Hematopoietic multipotent progenitor cell treated with erythropoietin and hydrocortisone succinate and interleukin-3 and kit ligand, for 15 days (in vitro differentiated cells): Measurements from ENCODE around the gene PRRT4.

Experiments used
- DNase-seq: peaks from one replicate; pipeline ENCODE4 v3.0.0-alpha.2; 2015; ENCODE audit warnings: low spot score

The PRRT4 gene

DNA sequence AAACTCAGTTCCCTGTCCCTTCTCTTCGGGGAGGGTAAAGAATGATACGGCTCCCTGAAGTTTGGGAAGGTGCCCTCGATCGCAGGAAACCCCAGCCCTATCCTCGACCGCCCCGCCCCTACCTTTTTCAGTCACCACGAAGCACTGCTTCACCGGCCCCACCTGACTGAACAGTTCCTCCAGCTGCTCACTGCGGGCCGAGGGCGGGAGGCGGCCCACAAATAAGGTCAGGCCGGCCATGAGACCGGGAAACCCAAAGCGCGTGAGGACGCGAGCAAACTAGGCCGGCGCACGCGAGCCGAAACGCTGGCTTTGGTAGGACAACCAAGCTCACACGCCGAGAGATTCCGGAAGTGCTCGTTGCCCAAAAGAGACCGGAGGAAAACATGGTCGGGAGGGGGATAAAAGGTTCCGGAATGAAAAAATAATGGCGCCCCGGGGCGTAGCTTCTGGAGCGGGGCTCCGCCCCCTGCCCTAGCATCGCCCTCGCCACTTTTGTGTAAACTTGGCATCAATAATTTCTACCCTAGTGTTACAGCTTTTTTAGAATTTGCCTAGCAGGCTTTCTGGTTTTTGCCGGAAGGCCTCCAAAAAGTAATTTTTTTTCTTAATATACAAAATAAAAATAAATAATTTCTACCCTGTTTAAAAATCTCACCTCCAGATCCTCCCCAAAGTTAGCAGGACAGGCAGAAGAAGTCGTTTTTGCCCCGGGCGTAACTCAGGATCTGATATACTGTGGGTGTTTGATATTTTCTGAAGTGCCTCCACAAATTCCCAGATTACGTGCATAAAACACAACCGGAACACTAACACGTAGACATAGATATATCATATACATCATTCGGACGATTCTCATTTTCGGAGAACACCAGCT lies 17.7 kb downstream of the PRRT4 start, which contains the start of gene RBM28:
TSS of gene RBM28 (minus strand) at position 355 of the 877 bp plus-strand sequence. CDS start at position 240, 115 bp downstream.
- peak; percentile 88 for DNase-seq

DNA sequence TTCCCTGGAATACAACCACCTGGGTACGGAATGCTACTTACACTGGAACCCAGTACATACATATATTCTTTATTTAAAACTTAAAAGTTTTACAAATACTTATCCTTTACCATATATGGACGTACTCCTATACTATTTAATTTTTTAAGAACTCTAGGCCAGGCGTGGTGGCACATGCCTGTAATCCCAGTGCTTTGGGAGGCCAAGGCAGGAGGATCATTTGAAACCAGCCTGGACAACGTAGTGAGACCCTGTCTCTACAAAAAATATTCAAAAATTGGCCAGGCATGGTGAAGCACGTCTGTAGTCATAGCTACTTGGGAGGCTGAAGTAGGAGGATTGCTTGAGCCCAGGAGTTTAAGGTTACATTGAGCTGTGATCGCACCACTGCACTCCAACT lies 19.8 kb downstream of the PRRT4 start:
- no peak for DNase-seq

DNA sequence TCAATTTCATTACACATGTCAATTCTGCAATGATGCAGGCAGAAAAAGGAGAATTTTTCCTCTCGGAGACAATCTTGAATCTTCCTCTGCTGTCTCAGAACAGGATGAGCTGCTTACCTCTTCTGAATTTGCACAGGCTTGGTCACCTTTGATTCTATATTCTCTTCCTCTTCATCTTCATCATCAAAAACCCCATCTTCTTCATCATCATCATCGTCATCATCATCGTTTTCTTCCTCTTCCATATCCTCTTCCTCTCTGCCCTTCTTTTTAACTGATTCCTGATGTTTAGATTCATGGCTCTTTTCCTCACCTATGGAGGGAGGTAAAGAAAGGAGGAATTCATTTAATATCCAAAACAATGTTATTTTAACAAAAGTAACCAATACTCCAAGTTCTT lies 25.8 kb downstream of the PRRT4 start:
- no peak for DNase-seq

DNA sequence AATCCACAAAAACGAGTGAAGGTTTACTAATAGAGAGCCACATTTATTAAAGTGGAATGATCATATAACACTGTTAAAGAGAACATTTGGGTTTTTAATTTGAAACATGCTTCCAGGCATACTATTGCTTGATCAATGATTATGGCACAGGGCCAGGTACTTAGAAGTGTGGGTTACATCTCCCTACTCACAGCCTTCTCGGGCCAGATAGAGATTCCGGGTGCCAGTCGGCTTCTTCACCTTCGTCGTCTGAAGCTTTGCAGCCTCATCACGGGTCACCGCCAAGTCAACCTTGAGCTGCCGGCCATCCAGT lies 37.2 kb downstream of the PRRT4 start:
- DNase-seq = no peak

DNA sequence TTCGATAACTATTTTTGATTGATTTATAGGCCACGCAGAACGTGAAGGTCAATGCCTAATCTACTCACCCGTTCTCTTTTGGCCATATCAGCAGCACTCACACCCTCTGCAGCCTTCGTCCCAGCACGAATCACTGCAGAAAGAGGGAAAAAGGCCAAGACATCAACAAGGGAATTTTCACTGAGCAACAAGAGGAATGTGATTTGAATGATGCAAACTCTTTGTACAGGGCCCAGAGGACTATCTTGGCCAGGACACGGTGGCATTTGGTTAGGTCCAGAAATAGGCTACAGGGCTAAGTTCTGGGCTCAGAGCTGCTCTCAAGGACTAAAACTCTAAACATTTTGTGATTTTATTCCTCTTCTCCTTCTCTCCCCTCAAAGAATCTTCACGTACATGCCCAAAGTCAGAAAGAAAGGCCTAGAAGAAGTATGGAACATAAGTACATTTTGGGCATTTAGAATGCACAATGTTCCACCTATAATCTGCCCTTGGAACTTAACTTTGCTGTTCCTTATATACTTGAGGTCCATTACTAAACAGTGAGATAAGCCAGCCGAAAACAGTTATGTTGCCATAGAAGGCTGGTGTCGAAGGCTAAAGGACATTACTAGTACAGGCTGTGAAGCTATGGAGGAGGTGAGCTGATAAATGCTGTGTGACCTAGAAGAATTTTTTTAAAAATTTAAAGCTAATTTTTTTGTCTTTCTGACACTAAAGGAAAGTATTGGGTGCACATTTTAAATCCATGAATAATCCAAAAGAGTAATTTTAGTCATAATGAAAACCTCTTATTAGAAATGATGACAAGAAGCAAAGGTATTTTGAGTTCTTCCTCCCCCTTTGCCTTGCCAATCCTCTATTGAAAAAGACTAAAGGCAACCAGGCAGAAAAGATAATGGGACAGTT lies 37.8 kb downstream of the PRRT4 start:
- no peak for DNase-seq

DNA sequence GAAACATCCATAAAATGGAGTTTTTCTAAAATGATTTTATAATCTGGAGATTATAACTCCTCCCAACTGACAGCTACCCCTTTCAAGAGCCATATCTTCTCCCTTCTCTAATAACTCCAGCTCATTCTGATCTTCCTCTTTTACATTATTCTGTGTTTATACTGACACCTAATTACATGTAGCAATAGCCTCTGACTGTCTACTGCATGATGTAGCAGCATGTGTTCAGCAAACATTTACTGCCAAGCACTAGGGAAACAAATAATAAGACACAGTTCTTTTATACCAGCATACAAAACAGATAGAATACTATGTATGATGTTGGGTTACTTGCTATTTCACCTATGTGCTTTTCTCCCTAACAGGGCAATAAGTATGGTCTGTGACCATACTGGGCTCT lies 38.5 kb downstream of the PRRT4 start:
- no peak for DNase-seq

DNA sequence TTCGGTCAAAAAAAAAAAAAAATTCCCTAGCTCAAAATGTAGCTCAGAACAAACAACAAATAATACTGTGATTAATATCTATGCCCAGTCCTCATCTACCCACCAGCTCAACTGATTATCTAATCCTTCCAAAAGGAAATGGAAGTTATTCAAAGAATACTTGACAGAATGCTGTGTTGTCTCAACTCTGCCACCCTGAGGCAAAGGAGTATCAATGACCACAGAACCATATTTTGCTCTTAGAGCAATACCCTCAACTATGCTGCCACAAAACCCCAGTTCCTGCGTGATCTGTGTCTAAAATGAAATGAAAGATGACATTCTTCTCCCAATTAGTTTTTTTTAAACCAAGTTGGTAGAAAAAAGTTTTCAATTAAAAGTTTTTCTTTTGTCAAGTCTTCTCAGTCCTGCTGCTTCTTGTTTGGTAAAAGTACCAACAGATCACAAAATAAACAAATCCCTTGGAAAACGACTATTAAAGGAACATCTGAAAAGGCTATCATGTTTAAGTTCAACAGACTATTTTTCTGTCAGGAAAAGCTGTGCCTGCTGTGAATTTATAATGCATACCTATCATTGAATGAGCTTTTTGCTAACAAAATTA lies 39.3 kb downstream of the PRRT4 start:
- no peak for DNase-seq

DNA sequence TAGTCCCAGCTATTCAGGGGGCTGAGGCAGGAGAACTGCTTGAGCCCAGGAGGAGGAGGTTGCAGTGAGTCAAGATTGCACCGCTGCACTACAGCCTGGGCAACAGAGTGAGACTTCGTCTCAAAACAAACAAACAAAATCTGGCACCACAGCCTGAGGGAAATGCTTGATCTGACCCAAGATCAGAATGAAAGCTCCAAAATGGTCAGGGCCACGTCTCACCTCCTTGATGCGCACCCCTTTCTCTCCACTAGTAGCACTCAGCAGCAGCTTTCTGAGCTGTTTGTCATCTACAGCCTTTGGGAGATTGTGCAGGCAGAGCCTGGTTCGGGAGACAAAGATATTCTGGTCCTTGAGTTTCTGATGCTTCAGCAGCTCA lies 40.5 kb downstream of the PRRT4 start:
- no peak for DNase-seq

DNA sequence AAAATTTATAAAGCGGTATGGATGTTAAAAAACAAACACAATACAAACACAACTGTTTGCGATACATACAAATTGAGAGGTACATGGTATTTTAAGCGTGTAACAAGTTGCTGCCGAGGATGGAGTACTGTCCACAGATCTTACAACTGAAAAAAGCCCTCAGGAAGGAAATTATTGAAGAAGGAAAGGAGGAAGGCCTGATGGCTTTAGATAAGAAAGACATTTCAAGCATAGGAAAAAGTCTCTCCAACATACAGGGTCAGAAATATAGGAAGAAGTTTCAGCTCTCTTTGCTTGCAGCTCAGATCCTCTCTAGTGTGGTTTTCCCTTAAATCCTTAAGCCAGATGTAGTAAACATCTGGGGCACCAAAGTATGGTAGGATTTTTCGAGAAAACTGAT lies 42.8 kb downstream of the PRRT4 start:
- no peak for DNase-seq

DNA sequence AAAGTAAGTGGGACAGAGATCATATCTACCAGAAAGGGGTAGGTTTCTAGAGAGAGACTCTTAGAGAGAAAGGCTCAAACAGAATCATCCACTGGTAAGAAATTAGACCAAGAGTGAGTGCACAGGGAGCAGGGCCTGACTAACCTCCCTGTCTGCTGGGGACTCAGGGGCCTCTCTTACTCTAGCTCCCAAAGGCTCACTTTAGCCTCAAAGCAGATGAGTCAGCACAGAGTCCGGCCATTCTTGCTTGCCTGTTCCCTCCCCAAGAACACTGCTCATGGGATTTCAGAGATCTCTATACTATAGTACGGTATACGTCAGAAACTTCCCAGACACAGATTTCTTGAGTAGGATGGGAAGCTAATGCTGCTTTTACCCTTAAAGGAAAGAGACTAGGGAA lies 50.5 kb downstream of the PRRT4 start:
- DNase-seq = no peak

DNA sequence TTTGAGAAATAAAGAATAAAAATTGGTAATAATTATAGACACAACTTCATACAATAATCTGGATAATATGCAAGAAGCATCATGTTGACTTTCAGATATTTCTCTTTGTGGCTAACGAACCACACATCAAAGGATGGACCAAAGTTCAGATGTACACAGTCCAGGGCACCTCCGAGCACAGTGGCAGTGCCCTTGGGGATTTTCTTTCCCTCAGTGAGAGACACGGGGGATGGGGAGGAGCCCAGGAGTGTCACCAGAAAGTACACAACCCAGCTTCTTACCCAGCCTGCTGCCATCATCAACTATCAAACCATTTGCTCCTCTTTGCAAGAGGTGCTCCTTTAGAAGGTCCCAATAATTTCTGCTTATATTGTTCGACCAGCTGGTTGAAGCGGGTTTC lies 51.0 kb downstream of the PRRT4 start:
- no peak for DNase-seq

DNA sequence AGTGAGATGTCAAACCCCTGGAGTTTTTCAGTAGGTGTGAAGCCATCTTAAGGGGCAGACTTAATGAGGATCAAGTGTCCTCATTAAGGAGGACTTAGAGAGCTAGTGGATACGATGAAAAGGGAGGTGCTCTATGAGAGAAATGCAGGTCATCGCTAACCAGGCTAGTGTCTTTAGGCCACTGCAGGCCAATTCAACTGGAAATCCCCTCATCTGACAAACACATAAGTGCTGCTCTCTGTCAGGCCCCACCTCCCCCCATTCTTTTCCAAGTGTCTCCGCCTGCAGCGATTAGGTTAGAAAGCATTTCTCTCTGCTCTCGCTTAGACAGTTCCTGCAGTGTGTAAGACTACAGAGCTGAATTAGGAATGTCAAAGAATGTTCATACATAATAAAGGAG lies 51.5 kb downstream of the PRRT4 start:
- DNase-seq = no peak

DNA sequence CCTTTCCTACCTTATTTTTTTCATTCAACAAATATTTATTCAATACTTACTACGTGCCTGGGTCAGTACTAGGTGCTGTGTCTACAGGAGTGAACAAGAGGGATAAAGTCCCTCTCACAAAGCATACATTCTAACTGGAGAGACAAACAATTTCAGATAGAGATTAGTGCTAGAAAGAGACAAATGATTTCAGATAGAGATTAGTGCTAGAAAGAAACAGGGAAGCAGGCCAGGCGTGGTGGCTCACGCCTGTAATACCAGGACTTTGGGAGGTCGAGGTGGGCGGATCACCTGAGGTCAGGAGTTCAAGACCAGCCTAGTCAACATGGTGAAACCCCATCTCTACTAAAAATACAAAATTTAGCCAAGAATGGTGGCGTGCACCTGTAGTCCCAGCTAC lies 52.4 kb downstream of the PRRT4 start:
- no peak for DNase-seq

DNA sequence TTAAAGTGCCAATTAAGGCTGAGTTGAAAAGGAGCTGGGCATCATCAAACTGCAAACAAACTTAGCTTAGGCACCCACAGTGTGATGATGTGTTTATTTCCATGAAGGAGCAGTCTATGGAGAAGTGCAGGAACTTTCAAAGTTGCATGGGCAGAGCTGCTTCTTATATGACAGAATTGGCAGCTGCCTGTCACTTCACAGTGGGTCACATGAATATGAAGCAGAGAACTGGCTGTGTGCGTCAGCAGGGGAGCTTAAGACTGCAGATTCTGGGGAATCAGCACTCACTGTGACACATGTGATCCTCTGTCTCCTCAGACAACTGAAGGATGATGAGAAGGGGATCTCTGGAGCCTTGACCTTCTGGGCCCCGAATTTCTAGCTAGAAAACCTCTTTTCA lies 54.4 kb downstream of the PRRT4 start:
- no peak for DNase-seq

DNA sequence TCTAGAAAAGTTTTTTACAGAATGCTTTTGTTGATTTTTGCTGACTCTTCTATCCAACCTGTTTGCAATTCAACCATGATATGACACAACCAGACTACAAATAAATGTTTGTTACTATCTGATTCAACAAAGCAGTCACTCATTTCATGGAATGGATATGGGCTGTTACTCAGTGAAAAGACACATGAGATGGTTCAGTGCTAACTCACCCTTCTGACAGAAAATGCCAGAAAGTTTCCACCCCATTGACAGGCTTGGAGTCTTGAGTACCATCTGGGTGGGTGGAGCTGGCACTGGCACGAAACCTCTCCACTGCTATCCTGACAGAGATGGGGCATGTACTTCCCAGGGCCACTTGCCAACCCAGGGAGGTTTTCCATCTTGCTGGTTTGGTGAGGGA lies 57.3 kb downstream of the PRRT4 start:
- no peak for DNase-seq

DNA sequence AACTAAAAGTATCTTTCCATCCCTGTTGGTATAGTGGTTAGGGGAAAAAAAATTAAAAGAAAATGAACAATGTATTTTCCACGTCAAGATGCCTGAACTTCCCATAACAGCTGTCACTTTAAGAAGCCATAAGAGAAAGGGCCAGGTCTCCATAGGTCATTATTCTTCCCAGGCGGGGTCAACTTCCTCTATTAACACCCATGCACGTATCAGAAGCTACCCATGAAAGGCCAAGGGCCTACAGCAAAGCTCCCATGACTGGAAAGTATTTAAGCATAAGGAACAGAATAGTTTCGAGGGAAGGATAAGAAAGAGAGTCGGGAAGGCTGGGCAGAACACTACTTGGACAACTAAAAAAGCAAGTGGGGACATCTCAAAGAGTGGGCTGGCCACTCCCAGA lies 57.8 kb downstream of the PRRT4 start:
- no peak for DNase-seq

DNA sequence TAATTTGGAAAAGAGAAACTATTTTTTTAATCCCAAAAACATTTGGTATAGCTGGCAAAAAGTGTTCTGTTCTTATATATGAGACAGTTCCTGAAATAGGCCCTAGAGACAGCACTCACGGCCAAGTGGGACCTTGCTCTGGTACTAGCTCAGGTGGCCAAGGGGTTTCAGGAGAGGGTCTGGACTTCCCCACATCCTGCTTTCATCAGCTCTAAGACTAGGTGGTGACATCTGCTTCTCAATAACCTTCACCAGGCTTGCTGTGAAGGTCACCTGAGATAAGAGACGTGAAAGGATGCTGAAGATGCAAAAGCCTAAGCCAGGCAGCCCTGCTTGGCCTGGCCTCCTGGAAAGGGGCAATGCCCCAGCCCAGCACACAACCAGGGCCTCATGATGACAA lies 58.4 kb downstream of the PRRT4 start:
- DNase-seq = no peak

DNA sequence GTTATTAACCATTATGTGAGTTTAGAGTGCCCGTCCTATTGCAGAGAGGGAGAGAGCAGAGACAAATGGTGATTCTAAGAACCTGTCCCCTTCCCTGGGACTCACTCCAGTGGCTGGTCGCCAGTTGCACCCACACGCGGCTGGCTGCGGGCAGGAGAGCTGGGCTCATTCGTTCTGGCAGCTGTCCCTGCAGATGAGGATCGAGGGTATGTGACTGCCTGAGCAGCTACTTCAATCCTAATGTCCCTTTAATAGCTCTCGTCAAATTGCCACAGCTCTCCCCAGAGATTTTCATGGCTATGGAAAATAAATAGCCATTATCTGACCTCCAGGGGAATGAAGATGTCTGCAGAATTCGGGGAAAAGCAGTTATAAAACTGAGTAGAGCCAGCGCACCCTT lies 59.4 kb downstream of the PRRT4 start:
- no peak for DNase-seq
